GM18861 (cell line): ENCODE results near the gene NEAT1.
A peak's percentile ranks its signal among the peaks of the same experiment; 100 is the strongest.

Experiments used
- ATAC-seq: cut with Tn5 transposase; IDR thresholded peaks from one replicate; pipeline ENCODE4 v1.9.1; 2021; ENCODE audit not compliant: unreplicated experiment

The NEAT1 gene

DNA sequence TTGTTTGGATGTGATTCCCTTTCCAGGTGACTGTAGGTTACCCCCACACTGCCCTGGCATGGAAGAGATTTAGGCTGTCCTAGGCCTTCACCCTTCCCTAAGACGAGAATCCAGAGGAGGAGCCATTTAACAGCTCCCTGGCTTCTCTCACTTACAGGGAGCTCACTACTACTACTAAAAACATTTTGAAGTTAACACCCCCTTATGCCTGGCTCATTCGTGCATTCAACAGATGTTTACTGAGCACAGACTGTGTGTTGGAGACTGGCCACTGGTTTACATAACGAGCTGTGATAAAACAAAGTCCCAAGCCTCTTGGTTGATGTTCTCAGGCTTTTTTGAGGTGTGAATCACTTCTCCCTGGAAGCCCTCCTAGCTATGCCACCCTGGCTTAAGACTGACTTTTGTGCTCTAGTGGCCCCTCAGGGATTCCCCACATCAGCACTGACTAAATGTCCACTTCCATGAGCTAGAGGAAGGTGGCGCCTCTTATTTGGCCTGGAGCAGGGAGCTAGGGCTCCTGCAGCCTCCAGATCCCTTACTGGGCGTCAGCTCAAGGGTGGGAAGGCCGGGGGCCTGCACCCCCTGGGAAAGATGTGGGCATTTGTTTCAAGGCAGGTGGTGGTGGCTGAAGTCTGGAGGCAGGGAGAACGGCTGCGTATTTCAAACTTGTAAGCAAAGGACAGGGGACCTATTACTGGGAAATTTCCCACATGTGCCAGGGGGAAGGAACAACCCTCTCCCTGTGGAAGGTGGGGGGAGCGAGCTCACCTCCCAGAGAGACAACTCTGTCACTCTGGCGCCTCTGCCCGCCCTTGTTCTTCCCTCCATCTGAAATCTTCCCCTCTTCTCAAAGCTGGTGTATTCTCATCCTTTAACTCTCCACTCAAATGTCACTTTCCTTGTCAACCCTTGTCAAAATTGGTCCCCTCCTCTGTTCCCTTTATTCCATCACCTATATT, 56.9 kb downstream of the NEAT1 start:
- no peak for ATAC-seq

DNA sequence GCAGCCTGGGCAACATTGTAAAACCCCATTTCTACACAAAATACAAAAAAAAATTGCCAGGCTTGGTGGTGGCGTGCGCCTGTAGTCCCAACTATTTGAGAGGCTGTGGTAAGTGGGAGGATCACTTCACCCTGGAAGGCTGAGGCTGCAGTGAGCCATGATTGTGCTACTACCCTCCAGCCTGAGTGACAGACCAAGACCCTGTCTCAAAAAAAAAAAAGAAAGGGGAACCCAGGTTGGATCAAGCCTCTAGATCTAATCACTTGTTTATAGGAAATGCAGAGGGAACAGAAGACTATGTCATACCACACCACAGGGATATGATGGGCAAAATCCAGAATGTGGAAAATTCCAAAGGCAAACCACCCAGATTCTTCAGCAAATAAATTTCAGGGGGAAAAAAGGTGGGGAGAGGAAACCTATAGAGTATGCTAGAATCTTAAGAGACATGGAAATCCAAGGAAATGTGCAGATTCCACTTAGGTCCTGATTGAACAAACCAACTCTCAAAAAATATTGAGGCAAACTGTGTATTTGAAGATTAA, 59.8 kb downstream of the NEAT1 start:
- ATAC-seq = no peak

DNA sequence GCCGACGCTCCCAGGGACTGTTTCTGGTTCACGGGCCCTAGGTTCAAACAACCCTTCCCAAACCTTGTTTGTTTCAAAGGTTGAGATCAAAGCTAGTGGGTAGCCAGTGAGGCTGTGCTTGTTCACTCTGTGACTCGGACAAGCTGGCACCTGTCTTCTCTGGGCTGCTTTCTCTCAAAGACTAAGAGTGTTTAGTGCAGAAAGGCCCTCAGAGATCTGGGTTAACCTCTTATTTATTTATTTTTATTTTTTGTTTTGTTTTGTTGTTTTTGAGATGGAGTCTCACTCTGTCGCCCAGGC, 63.3 kb downstream of the NEAT1 start:
- ATAC-seq = no peak

DNA sequence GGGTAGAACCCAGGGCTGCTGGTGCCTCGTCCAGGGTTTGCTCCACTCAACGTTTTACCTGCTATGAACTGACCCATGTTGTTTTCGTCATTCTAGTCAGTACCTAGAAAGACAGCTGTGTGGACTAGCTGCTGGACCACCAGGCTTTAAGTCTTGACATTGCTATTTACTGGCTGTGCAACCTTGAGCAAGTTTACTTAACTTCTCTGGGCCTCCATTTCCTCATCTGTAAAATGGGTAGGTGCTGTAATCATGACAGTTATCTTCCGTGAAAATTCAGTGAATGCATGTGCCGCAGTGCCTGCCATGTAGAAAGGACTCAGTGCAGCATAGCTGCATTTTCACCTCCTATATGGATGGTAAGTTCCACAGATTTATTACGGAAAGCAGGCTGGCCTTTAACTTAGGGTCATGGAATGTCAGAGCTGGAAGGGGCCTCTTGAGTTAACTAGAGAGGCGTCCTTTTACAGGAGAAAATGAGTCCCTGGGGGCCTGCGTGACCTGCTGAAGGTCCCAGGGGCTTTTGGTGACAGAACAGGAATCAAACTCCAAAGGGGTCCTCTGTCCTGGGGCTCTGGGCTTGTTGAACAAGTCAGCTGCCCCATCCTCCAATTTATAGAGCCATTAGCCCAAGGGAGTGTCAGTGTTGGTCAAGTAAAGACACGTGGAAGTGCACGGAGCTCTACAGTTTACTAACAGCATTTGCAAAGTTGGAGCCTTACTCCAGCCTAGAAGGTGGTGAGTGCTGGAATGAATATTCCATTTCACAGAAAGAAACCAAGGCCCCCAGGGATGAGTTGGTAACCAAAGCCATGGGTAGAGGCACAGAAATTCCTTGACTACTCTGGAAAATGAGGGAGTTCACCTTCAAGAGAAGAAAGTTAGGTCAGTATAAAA, 64.2 kb downstream of the NEAT1 start:
- no peak for ATAC-seq

DNA sequence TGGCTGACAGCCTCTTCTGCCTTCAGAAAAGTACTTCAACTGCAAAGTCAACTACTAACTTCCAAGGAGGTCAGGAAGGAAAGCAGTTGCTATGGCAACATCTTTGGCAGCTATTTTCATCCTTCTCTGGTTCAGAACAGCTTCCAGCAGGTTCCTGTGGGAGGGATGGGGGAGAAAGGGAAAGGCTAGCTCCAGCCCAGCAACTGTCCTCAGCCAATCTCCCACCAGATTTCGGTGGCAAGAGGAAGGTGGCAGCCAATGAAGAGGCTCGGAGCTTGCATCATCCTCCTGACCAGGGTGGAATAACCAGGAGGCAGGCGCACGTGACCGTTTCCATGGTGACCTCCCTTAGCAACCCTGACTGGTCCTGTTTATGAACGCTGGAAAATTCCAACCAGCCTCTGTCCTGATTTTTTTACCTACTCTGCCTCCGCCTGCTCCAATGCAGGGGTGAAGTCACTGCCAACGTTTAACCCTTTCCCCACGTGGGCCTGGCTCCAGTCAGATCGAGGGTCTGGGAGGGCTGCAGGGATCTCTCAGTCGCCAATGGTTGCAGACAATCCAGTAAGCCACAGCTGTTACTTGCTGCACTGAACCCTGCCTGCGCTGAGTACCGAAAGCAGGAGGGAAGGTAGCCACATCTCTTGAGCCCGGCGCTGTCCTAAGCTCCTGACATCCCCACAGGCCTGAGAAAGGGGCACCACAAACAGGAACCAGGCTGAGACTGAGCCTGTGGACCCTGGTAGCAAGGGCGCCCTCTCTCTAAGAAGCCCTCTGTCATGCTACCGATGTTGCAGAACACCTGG, 65.1 kb downstream of the NEAT1 start:
- ATAC-seq = peak; percentile 50

DNA sequence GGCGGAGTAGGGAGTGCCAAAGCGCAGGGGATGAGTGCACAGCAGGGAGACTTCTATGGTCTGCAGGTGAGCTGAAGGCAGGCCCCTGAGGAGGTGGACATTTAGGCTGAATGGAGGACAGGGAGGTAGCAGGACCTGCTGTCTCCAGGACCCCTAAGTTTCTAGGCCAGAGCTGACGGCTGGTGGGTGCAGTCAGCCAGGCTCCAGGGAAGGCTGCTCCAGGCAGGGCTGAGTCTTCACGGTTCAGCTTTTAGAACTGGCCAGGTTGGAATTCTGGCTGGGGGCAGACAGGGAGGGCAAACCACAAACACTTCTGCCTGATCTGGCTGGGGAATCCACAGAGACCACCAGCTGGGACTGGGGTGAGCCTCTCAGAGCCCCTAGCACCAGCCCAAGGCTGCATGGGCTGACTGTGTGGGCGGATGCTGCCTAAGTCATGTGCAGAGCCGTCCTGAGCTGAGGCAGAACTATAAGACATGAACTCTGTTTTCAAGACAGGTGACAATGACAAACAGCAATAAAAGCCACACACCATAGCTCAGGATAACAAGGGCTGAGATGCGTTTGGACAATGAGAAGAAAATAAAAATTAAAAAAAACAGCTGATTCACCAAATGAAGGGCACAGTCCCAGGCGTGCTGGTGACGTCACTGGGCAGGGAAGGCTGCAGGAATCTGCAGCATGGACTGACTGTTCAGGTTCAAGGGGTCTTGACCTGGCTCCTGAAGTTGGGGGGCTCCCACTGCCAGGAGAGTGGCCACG, 65.9 kb downstream of the NEAT1 start:
- no peak for ATAC-seq

DNA sequence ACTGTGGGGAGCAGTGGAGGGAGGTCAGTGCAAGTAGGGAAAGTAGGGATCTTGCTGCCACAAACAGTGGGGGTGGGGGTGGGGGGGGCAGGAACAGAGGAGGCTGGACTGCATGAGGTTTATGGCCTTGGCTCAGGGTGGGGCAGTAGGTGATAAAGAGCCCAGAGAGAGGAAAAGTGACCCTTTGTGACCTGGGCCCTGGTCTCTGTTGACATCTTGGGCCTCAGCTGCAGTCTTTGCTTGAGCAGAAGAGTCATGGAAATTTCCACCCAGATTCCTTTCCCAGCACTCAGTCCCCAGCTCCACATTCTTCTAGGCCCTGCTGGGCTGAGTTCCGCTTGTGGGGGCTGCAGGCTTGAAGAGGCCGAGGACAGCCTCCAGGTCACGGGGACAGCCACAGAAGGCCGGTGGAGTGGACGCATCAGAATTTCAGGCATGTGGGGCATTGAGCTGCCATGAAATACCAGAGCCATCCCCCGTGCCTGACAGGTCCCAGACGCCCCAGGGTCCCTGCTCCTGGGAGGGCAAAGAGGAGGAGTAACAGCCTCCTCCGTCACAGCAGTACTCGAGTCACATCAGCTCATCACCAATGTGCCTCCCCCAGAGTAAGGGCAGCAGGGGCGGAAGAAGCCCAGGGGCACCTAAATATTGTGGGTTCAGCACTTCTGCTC, 66.6 kb downstream of the NEAT1 start:
- ATAC-seq = no peak

DNA sequence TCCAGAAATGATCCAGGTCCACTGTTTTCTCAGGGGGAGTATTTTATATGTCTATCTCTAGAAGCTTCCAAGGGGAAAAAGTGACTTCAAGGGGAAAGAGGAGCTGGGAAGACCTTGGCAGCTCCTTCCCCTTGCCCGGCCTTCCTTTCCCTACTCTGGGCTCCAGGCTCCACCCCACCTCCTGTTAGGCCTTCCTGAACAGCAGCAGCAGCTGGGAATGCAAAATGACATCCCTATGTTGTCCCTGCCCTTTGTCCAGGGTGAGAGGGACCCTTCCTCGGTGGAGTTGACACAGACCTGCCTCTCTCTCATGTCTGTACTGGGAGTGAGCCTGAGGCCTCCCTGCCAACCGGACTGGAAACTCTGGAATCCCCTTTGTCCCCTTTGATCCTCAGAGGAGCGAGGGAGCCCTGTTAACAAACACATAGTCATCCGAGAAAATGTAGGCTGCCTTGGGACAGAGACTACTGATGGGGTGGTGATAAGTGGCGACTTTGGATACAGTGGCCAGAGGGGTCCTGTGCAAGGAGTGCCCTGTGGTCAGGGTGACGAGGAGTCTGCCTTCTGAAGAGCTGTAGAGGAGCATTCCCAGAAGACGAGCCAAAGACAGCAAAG, 67.2 kb downstream of the NEAT1 start:
- no peak for ATAC-seq

DNA sequence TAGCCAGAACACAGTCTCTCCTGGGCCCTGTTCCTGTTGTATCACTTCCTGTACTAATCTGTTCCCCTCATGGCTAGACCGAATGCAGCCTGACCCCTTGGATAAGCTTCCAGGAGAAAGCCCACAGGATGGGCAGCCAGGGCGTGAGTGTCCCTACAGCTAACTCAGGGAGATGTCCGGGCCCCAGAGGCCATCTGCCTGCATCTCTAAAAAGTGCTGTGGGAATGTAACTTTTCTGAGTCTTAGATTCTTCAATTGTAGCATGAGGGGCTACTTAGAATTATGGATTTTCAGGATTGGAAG, 68.5 kb downstream of the NEAT1 start:
- no peak for ATAC-seq

DNA sequence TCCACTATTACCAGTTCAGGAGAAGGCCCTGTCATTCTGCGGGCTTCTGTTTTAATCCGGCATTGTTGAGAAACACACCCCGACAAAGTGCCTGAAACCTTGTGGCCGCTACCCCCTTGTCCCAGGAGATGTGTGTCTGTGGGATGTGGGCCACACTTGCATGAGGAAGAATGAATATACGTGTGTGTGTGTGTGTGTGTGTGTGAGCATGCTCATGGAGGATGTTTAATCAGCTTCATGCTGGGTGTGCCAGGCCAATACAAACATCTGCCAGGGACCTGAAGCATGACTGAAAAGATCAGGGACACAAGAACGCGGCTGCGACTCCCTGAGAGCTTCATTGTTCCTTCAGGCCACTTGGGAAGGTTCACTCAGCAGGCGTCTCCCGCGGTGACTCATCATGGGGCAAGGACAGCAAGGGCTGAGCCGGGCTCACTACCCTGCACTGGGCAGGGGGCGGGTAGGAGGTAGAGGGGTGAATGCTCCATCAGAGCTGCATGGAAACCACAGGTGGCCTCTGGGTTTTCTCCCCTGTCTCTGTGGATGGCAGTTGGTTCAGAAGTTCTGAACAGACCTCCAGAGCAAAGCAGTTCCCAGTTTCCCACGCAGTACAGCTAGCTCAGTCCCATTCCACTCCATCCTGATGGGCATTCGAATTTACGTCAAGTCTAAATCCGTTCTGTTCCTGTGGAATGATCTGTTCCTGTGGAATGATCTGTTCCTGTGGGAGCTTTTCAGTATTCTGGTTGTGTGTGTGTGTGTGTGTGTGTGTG, 69.2 kb downstream of the NEAT1 start:
- ATAC-seq = no peak

DNA sequence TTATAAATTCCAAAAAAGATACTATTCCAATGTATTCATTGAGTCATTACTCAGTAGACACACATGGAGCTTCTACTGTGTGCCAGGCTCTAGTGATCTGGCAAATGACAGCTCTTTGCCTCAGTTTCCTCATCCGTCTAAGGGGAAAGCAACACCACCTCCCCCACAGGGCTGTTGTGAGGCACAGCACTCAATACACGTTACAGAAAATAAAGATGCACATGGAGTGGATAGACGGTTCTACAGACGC, 69.7 kb downstream of the NEAT1 start:
- no peak for ATAC-seq

DNA sequence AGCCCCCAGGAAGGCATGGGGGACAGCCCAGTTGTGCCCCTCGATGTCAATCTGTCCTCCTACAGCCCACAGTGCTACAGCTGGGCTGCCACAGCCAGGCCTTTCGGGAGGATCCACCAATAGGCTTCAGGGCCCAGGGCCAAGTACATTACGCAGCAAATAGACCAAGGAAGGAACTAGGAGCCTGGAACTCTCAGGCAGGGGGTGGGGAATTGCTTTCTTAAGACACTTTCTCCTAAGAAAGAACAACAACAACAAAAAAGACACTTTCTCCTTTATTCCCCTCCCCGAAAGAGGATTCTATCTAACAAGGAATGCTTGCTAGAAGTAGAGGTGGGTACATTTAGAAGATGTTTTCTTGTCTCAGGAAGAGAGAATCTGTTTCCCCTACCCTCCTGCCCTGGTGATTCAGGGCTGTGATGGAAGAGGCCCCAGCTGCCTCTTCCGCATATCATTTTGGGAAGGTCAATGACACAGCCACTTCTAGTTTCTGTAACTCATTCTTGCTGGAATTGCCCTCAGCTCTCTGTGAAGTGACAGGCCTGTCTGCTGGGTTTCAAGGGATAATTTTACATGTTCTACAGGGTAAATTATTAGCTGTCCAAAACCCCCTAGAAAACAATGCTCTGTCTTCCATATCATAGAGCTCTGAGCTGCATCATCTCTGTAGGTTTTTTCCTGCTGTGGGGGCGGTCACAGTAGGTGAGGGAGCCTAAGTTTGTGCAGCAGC, 70.2 kb downstream of the NEAT1 start:
- ATAC-seq = peak; percentile 22

DNA sequence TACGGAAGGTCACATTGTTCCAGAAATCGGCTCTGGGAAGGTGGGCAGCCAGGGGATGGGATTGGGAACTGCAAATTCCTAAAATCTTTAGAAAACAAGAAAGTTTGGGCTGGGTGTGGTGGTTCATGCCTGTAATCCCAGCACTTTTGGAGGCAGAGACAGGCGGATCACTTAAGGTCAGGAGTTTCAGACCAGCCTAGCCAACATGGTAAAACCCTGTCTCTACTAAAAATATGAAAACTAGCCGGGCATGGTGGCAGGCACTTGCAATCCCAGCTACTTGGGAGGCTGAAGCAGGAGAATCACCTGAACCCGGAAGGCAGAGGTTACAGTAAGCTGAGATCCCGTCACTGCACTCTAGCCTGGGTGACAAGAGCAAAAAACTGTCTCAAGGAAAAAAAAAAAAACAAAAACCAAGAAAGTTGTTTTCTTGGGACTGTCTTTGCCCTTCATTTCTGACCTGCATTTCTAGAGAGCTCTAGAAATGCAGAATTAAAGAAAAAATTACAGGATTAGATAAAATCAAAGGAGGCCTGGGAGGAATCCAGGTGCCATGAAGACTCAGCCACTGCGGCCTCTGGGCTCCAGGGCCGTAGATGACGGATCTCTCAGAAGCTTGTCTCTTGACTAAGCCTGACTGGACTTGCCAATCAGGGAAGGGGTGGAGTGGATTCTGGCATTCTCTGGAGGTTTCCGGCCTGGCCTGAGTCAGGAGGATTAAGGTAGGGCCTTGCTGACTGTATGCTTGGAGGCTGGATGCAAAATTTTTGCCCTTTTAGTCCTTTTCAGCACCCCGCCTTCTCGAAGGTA, 71.0 kb downstream of the NEAT1 start:
- no peak for ATAC-seq
